ENCODE measurements around the gene KRT38.

Gene KRT38

DNA sequence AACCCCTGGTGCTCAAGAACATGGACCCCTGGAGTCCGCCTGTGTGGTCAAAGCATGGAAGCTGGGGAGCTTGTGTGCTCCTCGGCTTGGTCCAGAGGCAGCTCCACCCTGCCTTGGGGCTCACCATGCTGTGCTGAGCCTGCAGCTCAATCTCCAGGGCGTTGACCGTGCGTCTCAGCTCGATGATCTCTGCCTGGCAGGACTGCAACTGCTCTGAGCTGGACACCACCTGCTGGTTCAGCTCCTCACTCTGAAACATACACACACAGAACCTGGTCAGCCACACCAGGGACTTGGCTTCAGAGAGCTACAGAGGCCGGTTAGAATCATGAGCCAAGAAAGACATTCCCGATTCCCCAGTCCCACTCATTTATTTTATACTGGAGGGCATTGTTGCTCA is 37.5 kb upstream of the KRT38 start:
- no peak overlapping the region for H3K27ac ChIP-seq (ENCODE audit: low read length)
- no peaks in the 10 kb centered on the region for H3K4me1 ChIP-seq (ENCODE audit: control insufficient read depth in 1 of 2, insufficient read depth in 2 of 2, low read length in 2 of 2)
- H3K9me3 ChIP-seq (ENCODE audit: control insufficient read depth in 1 of 2, low read length in 2 of 2), result peaks cover 0 to 3% of the 10 kb centered on the region in 2 donors
- H3K36me3 ChIP-seq (ENCODE audit: control insufficient read depth in 1 of 2, insufficient read depth in 2 of 2, low read length in 2 of 2), result no peaks in the 10 kb centered on the region
- no peak overlapping the region for H3K4me3 ChIP-seq (ENCODE audit: low read depth in 1 of 2, low read length in 2 of 2)
- no peaks in the 10 kb centered on the region for H3K27me3 ChIP-seq (ENCODE audit: low read depth, low read length)

DNA sequence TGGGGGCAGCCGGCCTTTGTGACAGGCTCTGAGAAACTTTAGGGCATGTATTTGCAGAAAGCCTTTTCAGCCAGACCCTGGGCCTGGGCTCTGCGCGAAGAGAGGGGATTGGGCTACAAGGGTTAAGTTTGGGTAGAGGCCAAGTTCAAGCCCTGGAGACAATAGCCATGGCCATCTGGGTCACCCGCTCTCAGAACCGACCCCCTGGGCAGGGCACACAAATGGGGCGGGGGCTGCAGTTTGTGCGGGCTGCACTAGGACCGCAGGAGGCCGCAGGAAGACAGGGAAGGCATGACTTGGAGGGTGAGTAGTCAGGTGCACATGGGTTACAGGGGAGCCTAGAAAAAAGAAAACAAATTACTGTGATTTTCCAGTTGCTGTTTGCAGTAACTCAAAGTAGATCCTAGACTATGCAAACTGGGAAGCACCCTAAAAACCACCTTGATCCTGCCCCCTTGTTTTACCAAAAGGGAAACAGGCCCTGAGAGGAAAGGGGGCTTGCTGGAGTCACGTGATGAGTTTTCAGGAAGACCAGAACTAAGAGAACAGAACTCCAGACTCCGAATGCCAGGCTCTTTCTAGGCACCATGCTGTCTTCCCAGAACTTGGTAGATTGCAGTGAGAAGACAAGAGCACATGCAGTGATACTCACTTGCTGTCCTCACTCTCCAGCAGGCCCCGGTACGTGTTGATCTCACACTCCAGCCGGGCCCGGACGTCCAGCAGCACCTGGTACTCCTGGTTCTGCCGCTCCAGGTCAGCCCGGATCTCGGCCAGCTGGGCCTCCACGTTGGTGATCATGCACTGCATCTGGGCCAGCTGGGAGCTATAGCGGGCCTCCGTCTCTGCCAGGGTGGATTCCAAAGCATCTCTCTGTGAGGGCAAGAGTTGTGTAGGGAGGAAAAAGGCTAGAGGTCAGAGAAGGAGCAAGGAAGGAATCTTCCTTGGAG is 36.4 kb upstream of the KRT38 start:
- no peaks in the 10 kb centered on the region for H3K4me1 ChIP-seq (ENCODE audit: control insufficient read depth in 1 of 2, insufficient read depth in 2 of 2, low read length in 2 of 2)
- peaks cover 0 to 3% of the 10 kb centered on the region in 2 donors for H3K9me3 ChIP-seq (ENCODE audit: control insufficient read depth in 1 of 2, low read length in 2 of 2)
- H3K36me3 ChIP-seq (ENCODE audit: control insufficient read depth in 1 of 2, insufficient read depth in 2 of 2, low read length in 2 of 2), result no peaks in the 10 kb centered on the region
- H3K27ac ChIP-seq (ENCODE audit: low read length), result no peak overlapping the region
- no peak overlapping the region for H3K4me3 ChIP-seq (ENCODE audit: low read depth in 1 of 2, low read length in 2 of 2)
- H3K27me3 ChIP-seq (ENCODE audit: low read depth, low read length), result no peaks in the 10 kb centered on the region

DNA sequence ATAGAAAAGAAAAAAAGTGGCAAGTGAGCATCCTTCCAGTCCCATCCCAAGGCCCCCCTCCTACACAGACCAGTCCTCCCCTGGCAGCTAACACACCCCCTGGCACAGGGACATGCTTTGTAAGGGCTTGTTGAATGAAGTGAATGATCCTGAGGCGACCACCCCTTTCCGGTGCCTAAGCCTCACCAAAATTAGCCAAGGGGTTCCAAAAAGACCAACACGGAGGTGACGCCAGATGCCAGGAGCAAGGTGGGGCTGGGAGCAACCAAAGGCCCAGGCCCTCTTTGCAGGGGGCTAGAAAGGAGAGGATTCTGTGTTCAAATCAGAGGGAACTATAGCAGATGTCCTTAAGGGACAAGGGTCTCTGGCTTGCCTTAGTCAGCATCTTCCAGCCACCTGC is 34.6 kb upstream of the KRT38 start:
- H3K9me3 ChIP-seq (ENCODE audit: control insufficient read depth in 1 of 2, low read length in 2 of 2), result peaks cover 0 to 3% of the 10 kb centered on the region in 2 donors
- H3K4me3 ChIP-seq (ENCODE audit: low read depth in 1 of 2, low read length in 2 of 2), result no peak overlapping the region
- no peaks in the 10 kb centered on the region for H3K4me1 ChIP-seq (ENCODE audit: control insufficient read depth in 1 of 2, insufficient read depth in 2 of 2, low read length in 2 of 2)
- H3K27me3 ChIP-seq (ENCODE audit: low read depth, low read length), result no peaks in the 10 kb centered on the region
- H3K27ac ChIP-seq (ENCODE audit: low read length), result no peak overlapping the region
- H3K36me3 ChIP-seq (ENCODE audit: control insufficient read depth in 1 of 2, insufficient read depth in 2 of 2, low read length in 2 of 2), result no peaks in the 10 kb centered on the region

DNA sequence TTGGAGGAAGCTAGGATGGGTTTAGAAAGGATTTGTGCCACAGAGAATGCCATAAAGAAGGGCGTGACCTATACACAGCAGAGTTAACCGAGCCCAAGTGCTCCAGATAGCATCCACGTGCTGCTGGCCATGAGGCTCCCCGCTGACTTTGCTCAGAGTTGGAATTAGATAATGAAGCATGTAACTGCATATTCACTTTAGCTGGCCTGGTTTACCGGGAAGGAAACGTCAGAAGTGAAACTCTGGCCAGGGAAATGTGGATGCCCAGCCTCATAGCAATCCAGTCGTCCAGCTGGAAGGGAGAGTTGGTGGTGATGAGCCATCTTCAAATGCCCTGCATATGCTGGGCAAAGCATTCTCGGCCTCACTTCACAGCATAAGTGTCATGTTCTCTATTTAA is 34.1 kb upstream of the KRT38 start:
- H3K27ac ChIP-seq (ENCODE audit: low read length), result no peak overlapping the region
- no peak overlapping the region for H3K4me3 ChIP-seq (ENCODE audit: low read depth in 1 of 2, low read length in 2 of 2)
- H3K9me3 ChIP-seq (ENCODE audit: control insufficient read depth in 1 of 2, low read length in 2 of 2), result peaks cover 0 to 3% of the 10 kb centered on the region in 2 donors
- no peaks in the 10 kb centered on the region for H3K27me3 ChIP-seq (ENCODE audit: low read depth, low read length)
- H3K36me3 ChIP-seq (ENCODE audit: control insufficient read depth in 1 of 2, insufficient read depth in 2 of 2, low read length in 2 of 2), result no peaks in the 10 kb centered on the region
- no peaks in the 10 kb centered on the region for H3K4me1 ChIP-seq (ENCODE audit: control insufficient read depth in 1 of 2, insufficient read depth in 2 of 2, low read length in 2 of 2)

DNA sequence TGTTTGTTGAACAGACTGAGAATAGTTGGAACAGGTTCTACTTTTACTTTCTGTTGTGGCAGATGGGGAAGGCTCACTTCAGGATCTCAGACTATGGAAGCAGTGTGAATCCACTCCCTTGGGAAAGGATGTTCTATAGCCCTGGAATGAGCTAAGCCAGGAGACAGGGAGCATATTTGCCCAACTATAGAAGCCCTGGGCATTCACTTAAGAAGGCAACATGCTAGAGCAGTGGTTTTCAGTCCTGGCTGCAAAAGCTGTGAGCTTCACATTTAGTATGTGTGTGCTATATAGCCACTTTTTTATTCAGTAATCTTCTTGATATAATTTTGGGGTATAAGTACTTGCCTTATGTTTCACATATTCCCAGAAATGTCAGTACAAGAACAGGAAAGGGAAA is 27.6 kb upstream of the KRT38 start:
- H3K9me3 ChIP-seq (ENCODE audit: control insufficient read depth in 1 of 2, low read length in 2 of 2), result no peaks in the 10 kb centered on the region
- no peak overlapping the region for H3K4me3 ChIP-seq (ENCODE audit: low read depth in 1 of 2, low read length in 2 of 2)
- no peak overlapping the region for H3K27ac ChIP-seq (ENCODE audit: low read length)
- H3K27me3 ChIP-seq (ENCODE audit: low read depth, low read length), result no peaks in the 10 kb centered on the region
- H3K4me1 ChIP-seq (ENCODE audit: control insufficient read depth in 1 of 2, insufficient read depth in 2 of 2, low read length in 2 of 2), result peaks cover 7 to 8% of the 10 kb centered on the region in 2 donors
- no peaks in the 10 kb centered on the region for H3K36me3 ChIP-seq (ENCODE audit: control insufficient read depth in 1 of 2, insufficient read depth in 2 of 2, low read length in 2 of 2)

DNA sequence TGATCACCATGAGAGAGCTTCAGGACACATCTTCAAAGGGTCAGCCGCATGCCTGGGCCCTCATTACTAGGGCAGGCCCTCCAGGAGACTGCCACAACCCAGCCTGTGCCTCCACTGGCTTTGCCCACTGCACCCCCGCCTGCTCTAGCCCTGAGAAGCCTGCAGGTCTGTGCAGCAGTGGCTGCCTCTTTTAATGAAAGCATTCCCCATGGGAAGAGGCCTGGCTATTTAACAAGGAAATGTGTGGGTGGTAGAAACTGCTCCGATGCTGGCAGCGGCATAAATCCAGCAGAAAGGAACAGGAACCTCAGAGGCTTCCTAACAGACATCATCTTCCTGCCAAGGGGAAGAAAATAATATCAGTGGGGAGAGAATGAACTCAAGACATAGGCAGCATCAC is 26.8 kb upstream of the KRT38 start:
- H3K4me1 ChIP-seq (ENCODE audit: control insufficient read depth in 1 of 2, insufficient read depth in 2 of 2, low read length in 2 of 2), result peaks cover 7 to 8% of the 10 kb centered on the region in 2 donors
- H3K4me3 ChIP-seq (ENCODE audit: low read depth in 1 of 2, low read length in 2 of 2), result no peak overlapping the region
- H3K9me3 ChIP-seq (ENCODE audit: control insufficient read depth in 1 of 2, low read length in 2 of 2), result no peaks in the 10 kb centered on the region
- H3K27ac ChIP-seq (ENCODE audit: low read length), result no peak overlapping the region
- H3K36me3 ChIP-seq (ENCODE audit: control insufficient read depth in 1 of 2, insufficient read depth in 2 of 2, low read length in 2 of 2), result no peaks in the 10 kb centered on the region
- H3K27me3 ChIP-seq (ENCODE audit: low read depth, low read length), result no peaks in the 10 kb centered on the region

DNA sequence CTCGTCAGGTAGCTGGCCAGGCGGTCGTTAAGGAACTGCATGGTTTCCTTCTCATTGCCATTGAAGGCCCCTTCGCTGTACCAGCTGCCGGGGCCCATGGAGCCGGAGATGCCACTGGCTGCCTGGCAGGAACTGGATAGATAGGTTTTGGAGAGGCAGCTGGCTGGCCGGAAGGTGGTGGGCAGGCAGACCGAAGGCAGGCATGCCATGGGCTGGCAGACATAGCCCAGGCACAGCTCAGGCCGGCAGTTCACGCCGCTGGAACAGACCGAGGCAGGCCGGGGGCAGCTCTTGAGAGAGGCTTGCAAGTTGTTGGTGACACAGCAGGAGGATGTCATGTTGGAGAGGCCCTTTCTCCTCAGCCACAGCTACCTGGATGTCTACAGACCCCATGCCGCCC is 26.2 kb upstream of the KRT38 start, which contains the start of gene KRT32:
TSS of gene KRT32 (minus strand) at position 399 of the 400 bp plus-strand sequence. CDS start at position 338, 61 bp downstream.
- H3K27me3 ChIP-seq (ENCODE audit: low read depth, low read length), result no peaks in the 10 kb centered on the region
- no peaks in the 10 kb centered on the region for H3K36me3 ChIP-seq (ENCODE audit: control insufficient read depth in 1 of 2, insufficient read depth in 2 of 2, low read length in 2 of 2)
- H3K4me3 ChIP-seq (ENCODE audit: low read depth in 1 of 2, low read length in 2 of 2), result no peak within 1 kb of the TSS
- H3K4me1 ChIP-seq (ENCODE audit: control insufficient read depth in 1 of 2, insufficient read depth in 2 of 2, low read length in 2 of 2), result peaks cover 7 to 8% of the 10 kb centered on the region in 2 donors
- H3K9me3 ChIP-seq (ENCODE audit: control insufficient read depth in 1 of 2, low read length in 2 of 2), result no peaks in the 10 kb centered on the region
- H3K27ac ChIP-seq (ENCODE audit: low read length), result no peak within 1 kb of the TSS

DNA sequence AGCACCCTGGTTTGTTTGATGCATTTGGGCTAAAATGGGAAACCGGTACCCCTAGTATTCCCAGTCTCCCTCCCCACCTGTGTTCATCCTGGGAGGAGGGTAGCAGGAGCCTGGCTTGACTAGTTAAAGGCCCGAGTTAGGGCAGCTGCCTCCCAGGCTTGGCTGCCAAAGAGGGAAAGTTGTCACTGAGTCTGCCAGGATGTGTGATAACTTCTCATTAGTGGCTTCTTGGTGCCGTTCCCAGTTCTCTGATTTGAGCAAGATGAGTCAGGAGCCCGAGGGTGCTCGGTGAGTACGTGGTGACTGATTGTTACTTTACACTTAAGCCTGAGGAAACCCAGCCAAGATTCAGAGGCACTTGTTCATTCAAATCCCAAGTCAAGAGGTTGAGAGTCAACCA is 23.9 kb upstream of the KRT38 start:
- Histone ChIP-seq H3K4me1 (ENCODE audit: control insufficient read depth in 1 of 2, insufficient read depth in 2 of 2, low read length in 2 of 2) (peaks cover 7 to 8% of the 10 kb centered on the region in 2 donors), H3K4me3 (ENCODE audit: low read depth in 1 of 2, low read length in 2 of 2) (no peak overlapping the region), H3K9me3 (ENCODE audit: control insufficient read depth in 1 of 2, low read length in 2 of 2) (no peaks in the 10 kb centered on the region), H3K27ac (ENCODE audit: low read length) (no peak overlapping the region), H3K36me3 (ENCODE audit: control insufficient read depth in 1 of 2, insufficient read depth in 2 of 2, low read length in 2 of 2) (no peaks in the 10 kb centered on the region), H3K27me3 (ENCODE audit: low read depth, low read length) (no peaks in the 10 kb centered on the region)

DNA sequence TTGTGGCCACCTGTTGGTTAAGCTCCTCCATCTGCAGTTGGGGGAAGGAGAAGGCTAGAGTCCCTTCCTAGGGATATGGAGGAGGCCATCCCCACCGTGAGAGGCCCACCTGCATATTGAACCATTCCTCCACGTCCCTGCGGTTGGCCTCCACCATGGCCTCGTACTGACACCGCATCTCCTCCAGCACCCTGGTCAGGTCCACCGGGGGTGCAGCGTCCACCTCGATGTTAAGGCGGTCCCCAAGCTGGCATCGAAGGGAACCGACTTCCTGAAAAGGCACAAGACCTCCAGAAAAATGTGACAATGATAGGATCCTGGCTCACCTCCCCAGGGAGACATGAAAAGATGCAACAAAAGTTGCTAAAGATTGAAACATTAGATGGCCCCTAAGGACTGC is 23.4 kb upstream of the KRT38 start:
- Histone ChIP-seq H3K4me1 (ENCODE audit: control insufficient read depth in 1 of 2, insufficient read depth in 2 of 2, low read length in 2 of 2) (peaks cover 7 to 8% of the 10 kb centered on the region in 2 donors), H3K4me3 (ENCODE audit: low read depth in 1 of 2, low read length in 2 of 2) (no peak overlapping the region), H3K36me3 (ENCODE audit: control insufficient read depth in 1 of 2, insufficient read depth in 2 of 2, low read length in 2 of 2) (no peaks in the 10 kb centered on the region), H3K9me3 (ENCODE audit: control insufficient read depth in 1 of 2, low read length in 2 of 2) (no peaks in the 10 kb centered on the region), H3K27ac (ENCODE audit: low read length) (no peak overlapping the region), H3K27me3 (ENCODE audit: low read depth, low read length) (no peaks in the 10 kb centered on the region)

DNA sequence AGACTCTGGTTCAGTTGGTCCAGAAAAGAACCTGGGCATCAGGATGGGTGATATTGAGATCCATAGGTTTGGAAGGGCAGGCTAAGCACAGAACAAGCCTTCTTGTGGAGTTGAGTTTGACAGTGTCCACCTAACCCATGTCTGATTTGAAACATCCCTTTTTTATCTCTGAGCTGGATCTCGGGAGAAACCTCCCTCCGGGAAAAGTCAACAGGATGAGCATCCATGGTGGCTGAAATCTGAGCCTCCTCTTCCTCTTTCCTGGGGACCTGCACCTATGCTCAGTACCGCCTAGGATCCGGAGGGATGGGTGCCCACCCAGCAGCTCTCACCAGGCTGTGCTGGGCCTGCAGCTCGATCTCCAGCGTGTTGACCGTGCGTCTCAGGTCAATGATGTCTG is 23.0 kb upstream of the KRT38 start:
- no peak overlapping the region for H3K4me3 ChIP-seq (ENCODE audit: low read depth in 1 of 2, low read length in 2 of 2)
- peaks cover 7 to 8% of the 10 kb centered on the region in 2 donors for H3K4me1 ChIP-seq (ENCODE audit: control insufficient read depth in 1 of 2, insufficient read depth in 2 of 2, low read length in 2 of 2)
- H3K27ac ChIP-seq (ENCODE audit: low read length), result no peak overlapping the region
- no peaks in the 10 kb centered on the region for H3K36me3 ChIP-seq (ENCODE audit: control insufficient read depth in 1 of 2, insufficient read depth in 2 of 2, low read length in 2 of 2)
- no peaks in the 10 kb centered on the region for H3K9me3 ChIP-seq (ENCODE audit: control insufficient read depth in 1 of 2, low read length in 2 of 2)
- no peaks in the 10 kb centered on the region for H3K27me3 ChIP-seq (ENCODE audit: low read depth, low read length)

DNA sequence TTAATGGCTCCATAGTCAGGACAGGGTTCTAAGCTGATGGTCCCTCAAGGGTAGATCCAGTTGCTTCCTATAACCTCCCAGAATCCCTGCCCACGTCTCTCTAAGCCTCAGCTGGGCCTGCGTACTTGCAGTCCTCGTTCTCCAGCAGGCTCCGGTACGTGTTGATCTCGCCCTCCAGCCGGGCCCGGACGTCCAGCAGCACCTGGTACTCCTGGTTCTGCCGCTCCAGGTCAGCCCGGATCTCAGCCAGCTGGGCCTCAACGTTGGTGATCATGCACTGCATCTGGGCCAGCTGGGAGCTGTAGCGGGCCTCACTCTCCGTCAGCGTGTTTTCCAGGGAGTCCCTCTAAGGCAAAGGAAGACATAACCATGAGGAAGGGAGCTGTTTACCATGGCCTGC is 21.9 kb upstream of the KRT38 start:
- no peaks in the 10 kb centered on the region for H3K27me3 ChIP-seq (ENCODE audit: low read depth, low read length)
- H3K36me3 ChIP-seq (ENCODE audit: control insufficient read depth in 1 of 2, insufficient read depth in 2 of 2, low read length in 2 of 2), result no peaks in the 10 kb centered on the region
- peaks cover 7 to 8% of the 10 kb centered on the region in 2 donors for H3K4me1 ChIP-seq (ENCODE audit: control insufficient read depth in 1 of 2, insufficient read depth in 2 of 2, low read length in 2 of 2)
- no peak overlapping the region for H3K27ac ChIP-seq (ENCODE audit: low read length)
- no peaks in the 10 kb centered on the region for H3K9me3 ChIP-seq (ENCODE audit: control insufficient read depth in 1 of 2, low read length in 2 of 2)
- no peak overlapping the region for H3K4me3 ChIP-seq (ENCODE audit: low read depth in 1 of 2, low read length in 2 of 2)

All from muscle layer of duodenum (tissue), 2 donors.